ENCODE results near the gene TGM3.

The TGM3 gene

DNA sequence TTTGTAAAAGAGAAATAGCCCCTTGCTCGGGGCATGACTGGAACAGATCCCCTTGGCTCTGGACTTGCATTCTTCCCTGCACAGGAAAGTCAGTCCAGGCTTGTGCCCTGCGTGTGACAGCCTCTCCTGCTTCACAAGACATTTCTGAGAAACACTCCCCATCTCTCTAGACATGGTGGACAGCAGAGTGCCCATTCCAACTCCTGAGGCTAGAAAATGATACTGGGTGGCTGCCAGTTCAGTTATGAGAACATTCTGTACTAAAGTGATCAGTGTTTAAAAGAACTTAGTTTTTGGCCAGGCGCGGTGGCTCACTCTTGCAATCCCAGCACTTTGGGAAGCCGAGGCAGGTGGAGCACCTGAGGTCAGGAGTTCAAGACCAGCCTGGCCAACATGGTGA, 41.3 kb downstream of the TGM3 start:
- no peak for DNase-seq (ENCODE audit: low spot score)

DNA sequence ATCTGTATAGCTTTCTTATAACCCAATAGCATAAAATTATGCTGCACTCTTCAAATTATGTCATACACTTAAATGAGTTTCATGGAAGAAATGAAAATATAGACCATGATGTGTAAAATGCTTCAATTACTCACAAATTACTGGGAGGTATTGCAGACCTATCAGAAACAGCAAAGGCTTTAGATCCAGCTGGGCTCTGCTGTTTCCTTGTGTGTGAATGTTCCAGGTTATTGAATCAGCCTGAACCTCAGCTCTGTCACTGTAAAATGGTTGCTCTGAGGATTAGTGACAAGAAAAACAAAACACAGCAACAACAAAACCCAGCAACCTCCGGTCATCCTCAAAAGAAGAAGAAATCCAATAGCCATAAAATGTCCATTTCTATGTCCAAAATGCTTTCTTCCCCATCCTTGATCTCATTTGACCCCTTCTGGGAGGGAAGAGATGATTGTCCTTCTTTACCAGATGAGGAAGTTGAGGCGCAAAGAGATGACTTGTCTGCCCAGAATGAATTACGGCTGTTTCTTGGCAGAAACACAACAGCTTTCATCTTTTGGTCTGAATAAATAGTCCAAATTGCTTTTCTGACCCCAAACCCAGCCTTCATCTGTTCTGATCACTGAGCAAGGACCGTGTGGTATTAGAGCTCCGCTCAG, 42.7 kb downstream of the TGM3 start:
- DNase-seq (ENCODE audit: low spot score) = no peak

DNA sequence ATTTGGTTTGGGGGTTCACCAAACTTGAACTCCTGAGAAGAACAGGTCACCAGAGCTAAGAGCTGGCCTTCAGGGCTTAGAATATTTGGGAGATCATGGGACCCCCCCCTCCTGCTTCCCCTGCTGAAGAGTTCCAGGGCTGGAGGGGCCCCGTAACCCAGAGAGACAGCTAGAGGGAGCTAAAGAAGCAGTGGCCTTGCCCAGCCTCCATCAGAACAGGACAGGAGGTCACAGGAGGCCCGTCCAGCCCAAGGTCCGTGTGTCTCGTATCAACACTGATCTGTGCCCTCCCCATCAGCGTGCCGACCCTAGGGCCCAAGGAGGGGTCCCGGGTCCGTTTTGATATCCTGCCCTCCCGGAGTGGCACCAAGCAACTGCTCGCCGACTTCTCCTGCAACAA, 44.3 kb downstream of the TGM3 start:
- no peak for DNase-seq (ENCODE audit: low spot score)

DNA sequence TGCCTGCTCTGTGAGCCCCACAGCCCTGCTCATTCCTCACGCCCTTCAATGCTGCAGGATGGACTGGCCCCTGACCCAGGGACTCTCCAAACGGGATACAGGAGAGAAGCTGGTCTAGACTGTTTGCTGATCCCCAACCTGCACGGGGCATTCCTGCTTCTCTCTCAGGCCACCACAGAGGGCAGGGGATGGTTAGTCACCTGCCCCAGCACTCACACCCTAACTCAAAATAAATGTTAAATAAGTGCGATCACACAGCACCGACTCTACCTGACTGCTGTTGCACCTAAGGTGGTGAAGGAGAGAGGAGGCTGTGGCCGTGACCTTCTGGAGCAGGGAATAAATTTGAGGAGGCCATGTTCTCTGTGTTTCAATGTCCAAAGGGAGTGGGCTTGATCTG, 45.0 kb downstream of the TGM3 start:
- no peak for DNase-seq (ENCODE audit: low spot score)

DNA sequence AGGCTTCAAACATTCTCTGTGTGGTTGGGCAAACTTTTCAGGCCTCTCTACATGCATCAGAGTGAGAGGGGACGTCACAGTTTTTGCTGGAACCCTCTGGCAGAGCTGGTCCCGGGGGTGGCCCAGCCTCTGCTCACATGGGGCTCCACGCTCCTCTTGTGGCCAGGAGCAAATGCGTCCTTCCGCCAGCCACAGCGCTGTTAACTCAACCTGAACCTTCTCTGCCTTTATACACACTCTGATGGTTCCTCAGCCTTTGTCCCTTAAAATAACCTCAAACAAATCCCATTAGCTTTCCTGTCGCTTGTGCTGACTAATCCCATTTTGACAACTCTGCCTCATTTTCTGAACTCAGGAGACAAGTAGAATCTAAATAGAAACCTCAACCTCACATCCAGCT, 45.5 kb downstream of the TGM3 start:
- DNase-seq (ENCODE audit: low spot score) = no peak

DNA sequence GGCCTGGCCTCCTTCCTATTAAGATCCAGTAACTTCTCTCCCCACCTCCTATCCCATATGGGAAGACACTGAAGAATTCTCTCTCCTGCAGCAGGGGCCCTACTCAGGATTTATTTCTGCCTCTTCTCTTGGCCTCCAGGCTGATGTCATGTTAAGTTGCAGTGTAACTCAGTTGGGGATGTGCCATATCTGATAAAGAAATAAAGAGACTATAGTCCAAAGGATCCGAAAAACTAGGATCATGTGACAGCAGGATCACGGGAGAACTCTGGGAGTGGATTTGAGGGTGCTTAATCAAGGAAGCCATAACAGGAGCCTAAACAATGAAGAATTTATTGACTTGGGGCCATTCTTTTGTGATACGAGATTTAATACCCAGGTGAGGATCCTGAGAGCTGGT, 46.4 kb downstream of the TGM3 start:
- no peak for DNase-seq (ENCODE audit: low spot score)

DNA sequence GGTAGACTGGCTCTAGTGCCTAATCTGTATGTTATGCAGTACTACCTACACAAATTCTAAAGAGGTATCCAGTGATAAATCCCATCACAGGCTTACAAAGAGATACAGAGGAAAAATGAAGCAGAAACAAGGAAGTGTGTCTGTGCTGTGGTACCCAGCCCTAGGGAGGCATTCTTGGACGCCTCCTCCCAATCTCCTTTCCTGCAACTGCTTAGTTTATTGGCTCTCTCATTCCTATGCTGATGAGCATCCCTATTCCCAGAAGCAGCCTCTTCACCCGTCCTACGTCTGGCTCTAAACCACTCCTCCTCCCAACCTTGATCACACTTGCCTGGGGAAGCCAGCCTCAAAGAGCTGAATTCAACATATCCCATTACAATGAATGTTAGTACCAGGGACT, 50.4 kb downstream of the TGM3 start:
- no peak for DNase-seq (ENCODE audit: low spot score)

DNA sequence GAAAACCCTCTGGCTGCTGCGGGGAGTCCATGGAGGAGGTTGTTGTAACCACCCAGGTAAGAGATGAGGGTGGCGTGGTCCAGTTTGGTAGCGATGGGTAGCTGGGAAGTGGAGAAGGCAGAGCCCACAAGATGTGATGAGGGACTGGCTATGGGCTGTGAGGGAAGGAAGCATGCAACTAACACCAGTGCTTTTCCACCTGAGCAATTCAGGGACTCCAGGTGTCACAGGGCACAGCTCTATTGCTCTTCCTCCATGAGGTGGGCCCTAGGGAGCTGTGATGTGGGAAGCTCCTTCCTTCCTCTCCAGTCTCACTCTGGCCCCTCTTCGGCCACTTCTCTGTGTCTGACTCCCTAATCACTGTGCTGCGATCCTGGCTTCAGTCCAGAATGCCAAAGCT, 52.5 kb downstream of the TGM3 start:
- DNase-seq (ENCODE audit: low spot score) = no peak

DNA sequence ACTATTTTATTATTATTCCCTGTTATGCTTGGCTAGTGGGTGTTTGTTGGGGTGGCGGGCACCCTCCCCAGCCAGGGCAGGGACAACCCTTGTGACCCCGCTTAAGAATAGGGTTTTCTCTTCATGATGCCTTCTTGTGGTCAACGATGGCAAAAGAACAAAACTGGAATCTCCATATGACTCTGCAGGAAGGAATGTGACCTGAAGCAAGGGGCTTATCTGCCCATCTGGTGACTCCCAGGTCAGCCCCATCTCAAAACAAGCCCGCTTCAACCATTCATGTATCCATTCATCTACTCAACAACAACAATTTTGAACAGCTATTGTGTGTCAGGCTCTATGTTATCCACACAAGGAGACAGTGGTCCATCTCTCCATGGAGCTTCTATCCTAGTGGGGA, 54.0 kb downstream of the TGM3 start:
- DNase-seq (ENCODE audit: low spot score) = no peak

DNA sequence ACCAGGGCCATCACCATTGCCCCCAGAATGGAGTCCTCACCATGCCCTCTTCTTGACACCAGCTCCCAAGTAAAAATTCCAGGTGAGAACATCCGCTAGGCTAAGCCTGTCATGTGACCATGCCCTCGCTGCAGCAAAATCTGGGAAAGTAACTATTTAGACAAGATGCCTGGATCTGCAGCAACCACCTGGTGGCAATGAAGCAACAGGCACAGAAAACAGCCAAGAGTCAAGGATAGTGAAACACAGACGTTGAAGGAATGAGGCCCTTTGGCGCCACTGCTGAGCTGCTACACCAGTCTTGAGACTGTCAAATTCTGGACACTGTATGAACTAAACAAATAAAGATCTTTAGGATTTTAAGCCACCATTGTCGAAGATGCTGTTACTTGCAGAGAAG, 54.8 kb downstream of the TGM3 start:
- no peak for DNase-seq (ENCODE audit: low spot score)

DNA sequence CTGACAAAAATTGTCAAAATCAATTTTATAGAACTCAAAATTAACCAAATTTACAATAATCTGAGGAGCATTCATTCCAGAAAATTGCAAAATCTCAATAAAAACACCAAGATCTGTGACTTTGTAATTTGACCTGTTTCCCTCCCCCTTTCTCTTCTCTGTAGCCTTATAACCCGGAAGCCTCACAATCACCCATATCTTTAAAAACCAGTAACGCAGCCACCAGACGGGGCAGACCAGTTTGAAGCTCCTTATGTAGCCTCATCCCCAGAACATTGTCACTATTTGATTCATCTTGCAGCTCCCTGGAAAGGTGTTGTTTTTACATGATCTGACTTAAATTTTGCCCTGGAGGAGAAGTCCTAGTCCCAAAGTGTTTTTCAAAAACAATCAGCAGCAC, 57.4 kb downstream of the TGM3 start:
- no peak for DNase-seq (ENCODE audit: low spot score)

DNA sequence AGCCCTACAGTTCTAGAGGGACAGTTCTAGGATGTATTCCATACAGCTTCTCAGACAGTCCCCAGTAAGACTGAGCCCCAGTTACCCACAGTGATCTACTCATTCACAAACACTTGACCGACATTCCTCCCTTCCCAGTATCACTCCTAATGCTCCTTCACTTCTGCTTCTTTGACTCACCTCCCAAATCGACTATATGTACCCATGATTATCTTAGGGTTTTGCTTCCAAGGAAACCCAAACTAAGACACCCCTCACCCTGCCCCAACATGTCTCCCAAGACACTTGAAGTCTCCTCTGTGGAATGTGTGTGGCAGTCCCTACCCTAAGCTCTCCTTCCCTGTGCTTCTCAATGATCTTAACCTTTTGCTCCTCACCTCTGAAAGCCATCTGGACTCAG, 61.3 kb downstream of the TGM3 start:
- no peak for DNase-seq (ENCODE audit: low spot score)

DNA sequence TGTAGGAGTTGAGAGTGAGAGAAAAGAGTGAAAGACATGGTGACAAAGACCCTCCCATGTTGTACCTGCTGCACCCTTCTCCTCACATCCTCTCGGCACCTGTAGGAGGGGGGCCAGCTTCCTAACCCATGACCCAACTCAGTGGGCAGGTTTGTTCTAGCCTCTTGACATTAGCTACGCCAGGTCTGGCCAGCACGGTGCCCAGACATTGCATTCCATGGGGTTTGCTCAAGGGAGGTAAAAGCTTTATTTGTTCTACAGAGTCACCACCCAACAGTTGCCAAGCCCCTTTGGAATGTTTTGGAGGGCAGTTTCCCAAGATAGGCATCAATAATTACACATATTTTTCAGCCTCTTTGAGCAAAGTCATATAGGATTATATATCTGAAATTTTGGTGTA, 62.2 kb downstream of the TGM3 start:
- no peak for DNase-seq (ENCODE audit: low spot score)

DNA sequence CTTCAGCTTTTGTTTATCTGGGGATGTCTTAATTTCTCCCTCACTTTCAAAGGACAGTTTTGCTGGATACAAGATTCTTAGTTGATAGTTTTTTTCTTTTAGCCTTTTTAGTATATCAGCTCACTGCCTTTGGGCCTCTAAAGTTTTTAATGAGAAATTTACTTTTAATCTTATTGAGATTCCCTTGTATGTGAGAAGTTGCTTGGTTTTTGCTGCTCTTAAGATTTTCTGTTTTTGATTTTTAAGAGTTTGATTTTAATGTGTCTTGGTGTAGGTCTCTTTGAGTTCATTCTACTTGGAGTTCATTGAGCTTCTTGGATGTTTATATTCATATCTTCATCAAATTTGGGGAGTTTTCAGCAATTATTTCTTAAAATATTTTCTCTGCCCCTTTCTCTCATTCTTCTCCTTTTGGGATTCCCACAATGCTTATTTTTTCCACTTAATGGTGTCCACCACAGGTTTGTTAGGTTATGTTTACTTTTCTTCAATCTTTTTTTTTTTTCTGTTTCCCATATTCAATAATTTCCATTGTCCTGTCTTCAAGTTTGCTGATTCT, 65.3 kb downstream of the TGM3 start:
- DNase-seq (ENCODE audit: low spot score) = no peak

DNA sequence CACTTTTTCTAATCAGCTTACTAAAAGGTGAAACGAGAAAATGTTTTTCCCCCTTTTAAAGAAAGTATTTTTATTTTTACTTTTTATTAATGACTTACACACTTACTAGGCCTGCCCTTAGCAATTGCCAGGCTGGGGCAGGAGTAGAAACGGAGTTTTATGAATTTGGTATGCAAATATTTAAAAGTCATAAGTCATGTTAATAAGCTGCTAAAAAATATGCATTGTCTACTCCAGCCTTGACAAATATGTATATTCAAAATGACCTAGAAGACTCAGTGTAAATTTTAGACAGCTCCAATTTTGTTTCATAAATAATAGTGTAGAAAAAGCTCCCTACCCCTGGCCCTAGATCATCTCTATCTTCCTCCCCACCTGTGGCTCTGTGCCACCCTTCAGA, 67.4 kb downstream of the TGM3 start:
- DNase-seq (ENCODE audit: low spot score) = no peak

DNA sequence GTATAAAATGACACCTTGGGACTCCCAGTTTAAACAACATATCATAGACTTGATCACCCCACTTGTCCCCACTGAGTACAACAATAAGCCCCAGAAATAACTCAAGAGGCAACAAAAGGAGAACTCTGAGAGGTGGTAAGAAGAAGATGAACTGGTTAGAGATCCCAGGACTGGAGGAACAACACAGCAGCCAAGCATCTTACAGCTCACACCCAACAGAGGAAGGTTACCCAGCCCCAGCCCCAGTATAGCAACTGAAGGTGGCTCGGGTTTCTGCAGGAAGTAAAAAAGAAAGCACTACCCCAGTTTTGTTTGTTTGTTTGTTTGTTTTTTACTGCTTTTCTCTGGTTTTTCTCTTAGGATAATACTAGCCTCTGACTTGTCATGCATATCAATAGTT, 67.8 kb downstream of the TGM3 start:
- DNase-seq (ENCODE audit: low spot score) = no peak

DNA sequence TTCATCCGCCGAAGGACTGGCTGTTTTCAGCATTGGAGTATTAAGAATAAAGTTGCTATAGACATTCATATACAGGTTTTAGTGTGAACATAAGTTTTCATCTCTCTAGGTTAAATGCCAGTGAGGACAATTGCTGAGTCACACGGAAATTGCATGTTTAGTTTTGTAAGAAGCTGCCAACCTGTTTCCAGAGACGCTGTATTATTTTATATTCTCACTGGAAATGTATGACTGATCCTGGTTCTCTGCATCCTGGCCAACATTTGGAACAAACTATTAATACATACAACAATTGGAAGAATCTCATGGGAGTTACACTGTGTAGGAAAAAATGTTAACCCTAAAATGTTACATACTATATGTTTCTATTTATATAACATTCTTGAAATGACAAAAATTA, 68.2 kb downstream of the TGM3 start:
- no peak for DNase-seq (ENCODE audit: low spot score)

DNA sequence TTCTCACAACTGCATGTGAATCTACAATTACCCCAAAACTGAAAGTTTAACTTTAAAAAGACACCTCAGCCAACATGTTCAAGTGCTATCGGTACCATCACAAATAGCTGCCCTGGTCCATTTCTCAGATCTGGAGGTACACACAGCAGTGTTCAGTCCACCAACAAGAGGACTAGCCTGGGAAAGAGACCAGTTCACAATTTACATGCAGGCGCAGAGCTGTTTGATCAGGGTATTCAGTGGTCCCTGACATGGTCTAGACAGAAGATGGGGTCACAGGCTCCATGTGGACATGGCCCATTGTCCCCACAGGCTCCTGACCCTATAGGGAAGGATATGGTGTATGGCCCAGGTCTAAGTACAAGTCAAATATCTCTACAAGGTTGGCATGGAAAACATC, 69.3 kb downstream of the TGM3 start:
- DNase-seq (ENCODE audit: low spot score) = no peak

DNA sequence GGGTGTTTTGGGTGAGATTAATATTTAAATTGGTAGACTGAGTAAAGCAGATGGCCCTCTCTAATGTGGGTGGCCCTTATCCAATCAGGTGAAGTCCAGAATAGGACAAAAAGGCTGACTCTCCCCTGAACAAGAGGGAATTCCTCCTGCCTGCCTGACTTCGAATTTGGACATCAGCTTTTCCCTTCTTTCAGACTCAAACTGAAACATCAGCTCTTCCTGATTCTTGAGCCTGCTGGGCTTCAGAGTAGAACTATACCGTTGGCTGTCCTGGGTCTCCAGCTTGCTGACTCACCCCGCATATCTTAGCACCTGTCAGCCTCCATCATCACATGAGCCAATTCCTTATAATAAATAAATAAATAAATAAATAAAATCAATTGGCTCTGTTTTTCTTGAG, 69.9 kb downstream of the TGM3 start:
- DNase-seq (ENCODE audit: low spot score) = no peak

DNA sequence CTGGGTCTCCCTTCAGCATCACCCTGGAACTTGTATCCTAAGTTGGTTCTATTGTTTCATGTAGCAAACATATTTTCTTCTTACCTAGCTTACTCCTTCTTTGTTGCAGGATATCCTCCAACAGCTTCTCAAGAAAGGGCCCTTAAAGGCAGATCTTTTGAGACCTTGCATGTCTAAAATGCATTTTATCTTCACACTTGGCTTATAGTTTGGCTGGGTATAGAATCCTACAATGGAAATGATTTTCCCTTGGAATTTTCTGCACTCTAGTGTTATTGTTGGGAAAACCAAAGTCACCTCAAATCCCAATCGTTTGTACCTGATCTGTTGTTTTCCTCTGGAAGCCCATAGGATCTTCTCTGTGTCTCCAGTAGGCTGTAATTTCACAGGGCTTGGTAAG, 72.8 kb downstream of the TGM3 start:
- no peak for DNase-seq (ENCODE audit: low spot score)

DNA sequence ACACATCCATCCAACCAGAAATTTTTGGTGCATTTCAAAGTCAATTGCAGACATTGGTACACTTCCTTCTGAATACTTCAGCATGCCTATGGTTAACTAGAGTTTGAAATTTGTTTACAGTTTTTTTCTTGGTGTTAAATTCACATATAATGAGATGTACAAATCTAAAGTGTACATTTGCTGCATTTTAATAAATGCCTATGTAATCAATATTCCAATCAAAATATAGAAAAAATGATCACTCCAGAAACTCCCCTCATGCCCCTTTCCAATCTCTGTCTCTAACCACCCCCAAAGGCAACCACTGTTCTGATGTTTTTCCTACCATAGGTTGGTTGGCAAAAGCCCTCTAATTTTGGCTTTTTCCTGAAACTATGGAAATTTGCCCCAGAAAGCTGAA, 77.3 kb downstream of the TGM3 start:
- no peak for DNase-seq (ENCODE audit: low spot score)

DNA sequence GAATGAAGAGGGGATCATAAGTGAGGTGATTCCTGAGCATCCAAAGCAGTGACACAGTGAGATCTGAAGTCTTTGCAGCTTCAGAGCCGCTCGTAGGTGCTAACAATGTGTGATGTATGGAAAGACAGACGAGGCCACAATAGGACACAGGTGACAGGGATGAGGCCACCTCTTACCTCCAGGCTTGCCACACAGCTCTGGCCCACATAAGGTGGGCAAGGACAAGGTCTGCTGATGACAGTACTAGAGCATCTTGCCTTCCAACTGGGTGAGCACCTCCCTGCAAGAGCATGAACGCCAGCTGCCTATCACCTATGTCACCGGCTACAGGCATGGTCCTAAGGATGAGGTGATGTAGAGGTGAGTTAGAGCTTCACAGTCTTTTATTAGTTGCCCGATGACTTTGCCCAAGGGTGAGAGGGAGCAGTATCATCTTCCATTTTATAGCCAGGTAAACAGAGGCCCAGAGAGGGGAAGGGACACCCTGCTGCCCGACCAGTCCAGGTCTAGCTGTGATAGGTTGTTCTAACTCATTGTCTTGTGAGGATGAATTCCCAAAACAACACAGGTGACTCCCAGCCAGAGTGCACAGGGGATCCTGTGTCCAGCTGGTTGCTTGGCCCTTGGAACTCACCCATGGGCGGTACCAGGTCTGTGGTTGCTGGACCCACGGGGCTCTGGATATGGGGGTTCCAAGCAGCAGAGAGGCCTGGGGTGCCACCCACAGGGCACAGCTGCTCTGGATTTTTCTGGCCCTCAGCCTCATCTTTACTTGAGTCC, 78.7 kb downstream of the TGM3 start:
- DNase-seq (ENCODE audit: low spot score) = no peak

DNA sequence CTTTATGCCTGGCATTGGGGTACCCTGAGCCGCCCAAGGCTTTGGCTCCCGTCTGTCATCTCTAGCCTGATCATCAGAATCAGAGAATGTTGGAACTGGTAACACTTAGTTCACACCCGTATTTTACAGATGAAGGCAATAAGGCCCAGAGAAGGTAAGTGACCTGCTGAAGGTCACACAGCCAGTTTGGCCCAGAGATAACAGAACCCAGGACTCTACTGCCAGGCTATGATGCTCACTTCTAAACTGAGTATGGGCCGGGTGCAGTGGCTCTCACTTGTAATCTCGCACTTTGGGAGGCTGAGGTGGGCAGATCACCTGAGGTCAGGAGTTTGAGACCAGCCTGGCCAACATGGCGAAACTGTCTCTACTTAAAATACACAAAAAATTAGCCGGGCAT, 83.1 kb downstream of the TGM3 start:
- DNase-seq (ENCODE audit: low spot score) = no peak
